ENCODE measurements around the gene OGN. TPM values are rescaled to one million over a fixed set of nuclear protein-coding genes. Genes with fewer than 3 reads are reported as not detected.

OGN gene
- total RNA-seq, 2 experiments from 2014 or later = 0.11 TPM; not detected in 1

- H3K36me3 Mint-ChIP-seq (ENCODE audit: low read depth) = peaks cover 4% of the 10 kb centered on the region
- no peak overlapping the region for H3K27ac Mint-ChIP-seq
- Histone ChIP-seq H3K9me3 (ENCODE audit: control insufficient read depth in 1 of 2, insufficient read depth in 1 of 2, low read length in 2 of 2) (no peaks in the 10 kb centered on the region), H3K4me1 (ENCODE audit: insufficient read depth, low read length) (no peaks in the 10 kb centered on the region), H3K4me3 (ENCODE audit: low read length) (no peak overlapping the region), H3K27me3 (ENCODE audit: control insufficient read depth in 1 of 2, insufficient read depth in 2 of 2, low read length in 2 of 2) (no peaks in the 10 kb centered on the region), H3K27ac (ENCODE audit: low read depth in 1 of 2, low read length in 2 of 2) (no peak overlapping the region), H3K36me3 (ENCODE audit: insufficient read depth, low read length) (no peaks in the 10 kb centered on the region)
- intact Hi-C loops (cut with DNase I, micrococcal nuclease) = no loop called here
- POLR2A ChIA-PET = no interaction called here
- no peaks in the 10 kb centered on the region for H3K27me3 Mint-ChIP-seq
- ATAC-seq (ENCODE audit: poor library complexity) (no peak), DNase-seq (no peak)
- no peaks in the 10 kb centered on the region for H3K4me1 Mint-ChIP-seq (ENCODE audit: low read depth)
- no peaks in the 10 kb centered on the region for H3K9me3 Mint-ChIP-seq
- CTCF ChIA-PET = no interaction called here
- no peak for TF ChIP-seq CTCF (IDR thresholded peaks at IDR 0.05)
- no peak overlapping the region for H3K4me3 Mint-ChIP-seq
Measured at GRCh38 chr9:92385477-92385876, 18.9 kb downstream of the OGN start.

DNA sequence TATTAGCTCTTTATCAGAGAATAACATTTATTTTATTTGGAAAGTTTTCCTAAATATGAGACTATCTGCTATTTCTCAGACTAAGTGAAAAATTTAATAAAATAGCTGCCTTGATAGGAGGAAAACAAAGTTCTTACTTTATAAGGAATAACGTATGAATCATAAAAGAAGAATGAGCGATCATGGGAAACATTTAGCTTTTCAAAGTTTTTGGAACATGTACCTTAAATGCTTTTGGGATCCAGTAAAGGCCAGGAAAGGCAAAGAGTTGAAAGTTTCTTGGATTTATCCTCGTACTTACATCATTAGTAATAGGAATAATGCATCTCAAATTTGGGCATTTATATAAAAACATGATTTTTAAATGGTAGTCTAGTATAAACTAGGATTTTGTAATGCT, 19.4 kb downstream of the OGN start:
- CTCF ChIA-PET = no interaction called here
- no peaks in the 10 kb centered on the region for H3K4me1 Mint-ChIP-seq (ENCODE audit: low read depth)
- Histone ChIP-seq H3K36me3 (ENCODE audit: insufficient read depth, low read length) (no peaks in the 10 kb centered on the region), H3K4me1 (ENCODE audit: insufficient read depth, low read length) (no peaks in the 10 kb centered on the region), H3K27ac (ENCODE audit: low read depth in 1 of 2, low read length in 2 of 2) (no peak overlapping the region), H3K27me3 (ENCODE audit: control insufficient read depth in 1 of 2, insufficient read depth in 2 of 2, low read length in 2 of 2) (no peaks in the 10 kb centered on the region), H3K9me3 (ENCODE audit: control insufficient read depth in 1 of 2, insufficient read depth in 1 of 2, low read length in 2 of 2) (no peaks in the 10 kb centered on the region), H3K4me3 (ENCODE audit: low read length) (no peak overlapping the region)
- no peak overlapping the region for H3K4me3 Mint-ChIP-seq
- no peak for TF ChIP-seq CTCF (IDR thresholded peaks at IDR 0.05)
- DNase-seq (no peak), ATAC-seq (ENCODE audit: poor library complexity) (no peak)
- H3K9me3 Mint-ChIP-seq = no peaks in the 10 kb centered on the region
- H3K27ac Mint-ChIP-seq = no peak overlapping the region
- POLR2A ChIA-PET = no interaction called here
- H3K36me3 Mint-ChIP-seq (ENCODE audit: low read depth) = peaks cover 4% of the 10 kb centered on the region
- intact Hi-C loops (cut with DNase I, micrococcal nuclease) = no loop called here
- no peaks in the 10 kb centered on the region for H3K27me3 Mint-ChIP-seq

GRCh38 chr9:92384375-92384774, 20.0 kb downstream of the OGN start:
- ChIA-PET CTCF (no interaction called here), POLR2A (no interaction called here)
- Histone ChIP-seq H3K9me3 (ENCODE audit: control insufficient read depth in 1 of 2, insufficient read depth in 1 of 2, low read length in 2 of 2) (no peaks in the 10 kb centered on the region), H3K36me3 (ENCODE audit: insufficient read depth, low read length) (no peaks in the 10 kb centered on the region), H3K27ac (ENCODE audit: low read depth in 1 of 2, low read length in 2 of 2) (no peak overlapping the region), H3K4me1 (ENCODE audit: insufficient read depth, low read length) (no peaks in the 10 kb centered on the region), H3K4me3 (ENCODE audit: low read length) (no peak overlapping the region), H3K27me3 (ENCODE audit: control insufficient read depth in 1 of 2, insufficient read depth in 2 of 2, low read length in 2 of 2) (no peaks in the 10 kb centered on the region)
- no peak for ATAC-seq (ENCODE audit: poor library complexity)
- intact Hi-C loops (cut with DNase I, micrococcal nuclease) = no loop called here
- TF ChIP-seq CTCF (IDR thresholded peaks at IDR 0.05) = no peak
- Mint-ChIP-seq H3K4me3 (no peak overlapping the region), H3K27me3 (no peaks in the 10 kb centered on the region), H3K9me3 (no peaks in the 10 kb centered on the region), H3K36me3 (ENCODE audit: low read depth) (peaks cover 4% of the 10 kb centered on the region), H3K4me1 (ENCODE audit: low read depth) (peaks cover 3% of the 10 kb centered on the region), H3K27ac (no peak overlapping the region)
- no peak for DNase-seq
